Stimulated activated CD4-positive, alpha-beta T cell treated with anti-CD3 and anti-CD28 coated beads, Interleukin-15, amount 100 ng/mL, for 48 hours (primary cell): ENCODE measurements around the gene CYB561D1.

ENCODE experiments used
- DNase-seq, 2 donors: peaks; one replicate each; pipeline ENCODE4 v3.0.0-alpha.2; 2020; ENCODE audit warnings: low read depth in 2 of 2

CYB561D1 gene

DNA sequence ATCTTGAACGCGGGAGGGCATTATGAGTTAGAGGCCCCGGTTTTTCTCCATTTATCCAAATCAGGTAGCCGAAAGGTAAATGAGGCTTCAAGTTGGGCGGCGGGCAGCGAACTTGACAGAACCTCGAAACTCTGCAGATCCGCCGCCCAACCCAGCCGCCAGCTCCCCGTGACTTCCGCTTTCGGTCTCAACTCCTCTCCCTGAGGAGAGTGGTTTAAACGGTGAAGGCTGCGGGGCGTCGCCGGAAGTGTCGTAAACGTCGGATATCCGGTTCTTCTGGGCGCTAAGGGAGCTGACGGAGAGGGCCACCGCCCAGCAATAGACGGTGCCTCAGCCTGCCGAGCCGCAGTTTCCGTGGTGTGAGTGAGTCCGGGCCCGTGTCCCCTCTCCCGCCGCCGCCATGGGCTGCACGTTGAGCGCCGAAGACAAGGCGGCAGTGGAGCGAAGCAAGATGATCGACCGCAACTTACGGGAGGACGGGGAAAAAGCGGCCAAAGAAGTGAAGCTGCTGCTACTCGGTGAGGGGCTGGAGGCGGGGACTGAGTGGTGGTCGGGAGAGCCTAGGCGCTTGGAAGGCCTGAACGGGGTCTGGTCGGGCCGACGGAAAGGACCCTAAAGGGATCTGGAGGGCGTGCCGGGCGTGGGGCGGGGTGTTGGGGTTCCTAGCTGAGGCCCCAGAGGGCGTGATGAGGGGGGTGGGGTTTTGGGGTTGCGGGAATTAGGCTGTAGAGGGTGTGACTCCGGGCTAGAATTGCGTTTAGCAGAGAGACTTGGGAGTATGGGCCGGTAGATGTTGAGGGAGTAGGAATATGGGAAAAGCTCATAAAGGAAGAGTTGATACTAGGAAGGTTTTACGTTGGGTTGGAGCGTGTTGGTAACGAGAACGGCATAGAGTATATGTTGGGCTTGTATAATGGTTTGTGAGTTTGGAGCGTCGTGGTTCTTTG is 54.7 kb downstream of the CYB561D1 start, which contains the start of gene GNAI3:
TSS of gene GNAI3 (plus strand) at position 295 of the 947 bp plus-strand sequence. CDS start at position 401, 106 bp downstream.
- peak; percentile 90 to 91 for DNase-seq
